ENCODE measurements around the gene LDB2. TPM values are rescaled to one million over a fixed set of nuclear protein-coding genes. Genes with fewer than 3 reads are reported as not detected.

LDB2 gene
- total and polyA plus RNA-seq, 2 donors (not counting 1 experiment from before 2014, with no cell fraction given), result not detected

- H3K4me1 Mint-ChIP-seq, result no peaks in the 10 kb centered on the region
- no peaks in the 10 kb centered on the region for H3K79me2 ChIP-seq (ENCODE audit: control insufficient read depth, insufficient read depth, low read length)
- H3K9me3 Mint-ChIP-seq (ENCODE audit: insufficient read depth), result no peaks in the 10 kb centered on the region
- no peaks in the 10 kb centered on the region for H3K36me3 ChIP-seq (replicated peaks in 1 of 2; ENCODE audit: control extremely low read depth in 1 of 2, control insufficient read depth in 1 of 2, extremely low read depth in 1 of 2, insufficient read depth in 2 of 2, low read length in 1 of 2)
- ChIA-PET POLR2A (no interaction called here), CTCF (no interaction called here)
- H4K20me1 ChIP-seq (ENCODE audit: control insufficient read depth, insufficient read depth, low read length, poor library complexity, severe bottlenecking), result no peaks in the 10 kb centered on the region
- no CpG with 5 or more reads among the region's 1 CpG for WGBS (ENCODE audit: insufficient coverage)
- ATAC-seq (ENCODE audit: low read depth) (no peak), DNase-seq (no peak)
- H3K4me1 ChIP-seq (ENCODE audit: control insufficient read depth in 2 of 2, insufficient read depth in 2 of 2, low read length in 2 of 2), result no peaks in the 10 kb centered on the region
- no peak overlapping the region for H3K4me3 Mint-ChIP-seq
- H3K9me3 ChIP-seq (ENCODE audit: control extremely low read depth in 1 of 3, control insufficient read depth in 2 of 3, insufficient read depth in 1 of 3, low read length in 2 of 3), result peaks cover 0 to 6% (median 2%) of the 10 kb centered on the region in 3 donors
- no peak overlapping the region for H3K27ac Mint-ChIP-seq
- no peak overlapping the region for H3K4me2 ChIP-seq (replicated peaks; ENCODE audit: low read depth, low read length, poor library complexity, severe bottlenecking)
- H3K27me3 ChIP-seq (replicated peaks in 1 of 4; ENCODE audit: control extremely low read depth in 1 of 4, control insufficient read depth in 3 of 4, insufficient read depth in 4 of 4, low read length in 3 of 4), result no peaks in the 10 kb centered on the region
- intact Hi-C loops (cut with micrococcal nuclease), result no loop called here
- no peak overlapping the region for H2AFZ ChIP-seq (ENCODE audit: insufficient read depth, low read depth, low read length, poor library complexity, severe bottlenecking)
- H3K4me3 ChIP-seq (ENCODE audit: control extremely low read depth in 1 of 5, extremely low read depth in 1 of 5, insufficient read depth in 1 of 5, low read depth in 2 of 5, low read length in 4 of 5), result no peak overlapping the region
- H3K9ac ChIP-seq (ENCODE audit: low read length), result no peak overlapping the region
- H3K27ac ChIP-seq (ENCODE audit: low read length in 2 of 2), result no peak overlapping the region
- H3K27me3 Mint-ChIP-seq, result no peaks in the 10 kb centered on the region
- TF ChIP-seq EZH2 (IDR thresholded peaks at IDR 0.05; ENCODE audit: borderline replicate concordance, insufficient read depth, low read depth, low read length, poor library complexity, severe bottlenecking) (no peak), CTCF (IDR thresholded peaks at IDR 0.05) (no peak)
Measured at GRCh38 chr4:16738558-16738957, 159.9 kb downstream of the LDB2 start.

DNA sequence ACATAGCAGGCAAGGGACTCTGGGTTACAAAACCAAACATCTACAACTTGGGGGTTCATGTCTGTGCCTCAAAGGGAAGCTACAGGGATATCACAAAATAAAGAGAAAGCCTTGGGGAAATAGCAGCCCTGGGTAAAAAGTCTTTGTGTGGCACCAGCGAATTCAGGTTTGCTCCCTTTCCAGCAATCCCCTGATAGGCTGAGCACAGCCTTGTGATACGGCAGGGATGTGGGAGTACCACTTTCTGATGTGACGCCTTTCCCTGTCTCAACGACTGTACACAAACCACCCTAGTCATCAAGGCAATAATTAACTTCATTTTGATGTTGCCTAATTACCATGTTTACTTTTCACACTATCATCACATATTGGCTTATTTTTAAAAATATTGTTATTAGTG is 164.9 kb downstream of the LDB2 start:
- Histone ChIP-seq H3K9me3 (ENCODE audit: control extremely low read depth in 1 of 3, control insufficient read depth in 2 of 3, insufficient read depth in 1 of 3, low read length in 2 of 3) (peaks cover 0 to 6% (median 2%) of the 10 kb centered on the region in 3 donors), H2AFZ (ENCODE audit: insufficient read depth, low read depth, low read length, poor library complexity, severe bottlenecking) (no peak overlapping the region), H3K4me3 (ENCODE audit: control extremely low read depth in 1 of 5, extremely low read depth in 1 of 5, insufficient read depth in 1 of 5, low read depth in 2 of 5, low read length in 4 of 5) (no peak overlapping the region), H3K27me3 (replicated peaks in 1 of 4; ENCODE audit: control extremely low read depth in 1 of 4, control insufficient read depth in 3 of 4, insufficient read depth in 4 of 4, low read length in 3 of 4) (no peaks in the 10 kb centered on the region), H3K4me2 (replicated peaks; ENCODE audit: low read depth, low read length, poor library complexity, severe bottlenecking) (no peak overlapping the region), H4K20me1 (ENCODE audit: control insufficient read depth, insufficient read depth, low read length, poor library complexity, severe bottlenecking) (no peaks in the 10 kb centered on the region), H3K36me3 (replicated peaks in 1 of 2; ENCODE audit: control extremely low read depth in 1 of 2, control insufficient read depth in 1 of 2, extremely low read depth in 1 of 2, insufficient read depth in 2 of 2, low read length in 1 of 2) (no peaks in the 10 kb centered on the region), H3K9ac (ENCODE audit: low read length) (no peak overlapping the region), H3K27ac (ENCODE audit: low read length in 2 of 2) (no peak overlapping the region), H3K79me2 (ENCODE audit: control insufficient read depth, insufficient read depth, low read length) (no peaks in the 10 kb centered on the region), H3K4me1 (ENCODE audit: control insufficient read depth in 2 of 2, insufficient read depth in 2 of 2, low read length in 2 of 2) (no peaks in the 10 kb centered on the region)
- H3K4me1 Mint-ChIP-seq, result no peaks in the 10 kb centered on the region
- no peak overlapping the region for H3K27ac Mint-ChIP-seq
- 100% methylated on average over 3 of the region's 4 CpGs for WGBS (ENCODE audit: insufficient coverage)
- ATAC-seq (ENCODE audit: low read depth) (no peak), DNase-seq (no peak)
- H3K27me3 Mint-ChIP-seq, result no peaks in the 10 kb centered on the region
- intact Hi-C loops (cut with micrococcal nuclease), result no loop called here
- TF ChIP-seq CTCF (IDR thresholded peaks at IDR 0.05) (no peak), EZH2 (IDR thresholded peaks at IDR 0.05; ENCODE audit: borderline replicate concordance, insufficient read depth, low read depth, low read length, poor library complexity, severe bottlenecking) (no peak)
- H3K4me3 Mint-ChIP-seq, result no peak overlapping the region
- no peaks in the 10 kb centered on the region for H3K9me3 Mint-ChIP-seq (ENCODE audit: insufficient read depth)
- ChIA-PET POLR2A (no interaction called here), CTCF (no interaction called here)
